Natural killer cell (primary cell): Measurements from ENCODE around the gene MCIDAS. TPM values are rescaled to one million over a fixed set of nuclear protein-coding genes. Genes with fewer than 3 reads are reported as not detected.

Experiments
- ATAC-seq, 3 donors: fragments of 150-1000 bp in 2 of 3; fragments of 200-7000 bp in 1 of 3; cut with Tn5 transposase; 1 replicate in 1 of 3; 2 replicates in 2 of 3; pipeline ENCODE4 v1.10.0; 2021; ENCODE audit warnings: mild to moderate bottlenecking in 2 of 3, moderate library complexity in 2 of 3
- DNase-seq, 2 donors: peaks; one replicate each; pipeline versions ENCODE4 v3.0.0 to v3.0.0-alpha.2; 2013 to 2021; ENCODE audit warnings: mixed read lengths in 1 of 2
- H3K27ac ChIP-seq: one replicate; pipeline ENCODE4 v1.5.1; 2013; ENCODE audit warnings: mild to moderate bottlenecking, low read length
- H3K27me3 ChIP-seq: one replicate; pipeline ENCODE4 v1.6.1; 2013; ENCODE audit warnings: low read length; ENCODE audit not compliant: control insufficient read depth, insufficient read depth
- H3K36me3 ChIP-seq: one replicate; pipeline ENCODE4 v1.6.1; 2013; ENCODE audit warnings: low read length; ENCODE audit not compliant: control insufficient read depth, insufficient read depth
- H3K4me1 ChIP-seq: one replicate; pipeline ENCODE4 v1.6.1; 2013; ENCODE audit warnings: low read length; ENCODE audit not compliant: control insufficient read depth, insufficient read depth
- H3K4me3 ChIP-seq: one replicate; pipeline ENCODE4 v1.5.1; 2013; ENCODE audit warnings: low read length
- H3K9me3 ChIP-seq: one replicate; pipeline ENCODE4 v1.6.1; 2013; ENCODE audit warnings: low read length; ENCODE audit not compliant: control insufficient read depth, insufficient read depth
- H3K27ac Mint-ChIP-seq, 2 donors: one replicate each; pipeline ENCODE4 v1.8.0; 2022; ENCODE audit warnings: mild to moderate bottlenecking in 2 of 2, mixed read lengths in 2 of 2, moderate library complexity in 1 of 2
- H3K27me3 Mint-ChIP-seq, 2 donors: one replicate each; pipeline ENCODE4 v1.8.0; 2022; ENCODE audit warnings: low read depth in 2 of 2, mixed read lengths in 2 of 2
- H3K36me3 Mint-ChIP-seq: one replicate; pipeline ENCODE4 v1.8.0; 2022; ENCODE audit warnings: mixed read lengths
- H3K4me1 Mint-ChIP-seq, 2 donors: one replicate each; pipeline ENCODE4 v1.8.0; 2022; ENCODE audit warnings: mixed read lengths in 2 of 2
- H3K4me3 Mint-ChIP-seq: one replicate; pipeline ENCODE4 v1.8.0; 2022; ENCODE audit warnings: mild to moderate bottlenecking, moderate library complexity, mixed read lengths
- H3K9me3 Mint-ChIP-seq, 2 donors: one replicate each; pipeline ENCODE4 v1.8.0; 2022; ENCODE audit warnings: mixed read lengths in 2 of 2
- CTCF ChIP-seq: fragments of 200-600 bp; IDR thresholded peaks from one replicate; pipeline ENCODE4 v1.8.0; 2022; ENCODE audit warnings: antibody characterized with exemption
- WGBS: methylation state at CpG from one replicate; pipeline ENCODE4 v1.1.7; 2013; ENCODE audit warnings: missing lambda C conversion rate; ENCODE audit not compliant: insufficient coverage; 5-methylcytosine and 5-hydroxymethylcytosine counted together
- intact Hi-C: fragments of 100-400 bp; cut with micrococcal nuclease; formaldehyde crosslinking; loops from one replicate; pipeline ENCODE4 v1.14.2; 2022
- total RNA-seq, 4 donors: library from RNA; stranded (reverse); fragments of 120-200 nt in 1 of 4; gene quantifications; one replicate each; pipeline versions ENCODE4 v1.2.3 to v1.2.4, GENCODE V29; 2013 to 2022

The MCIDAS gene
- total RNA-seq, 3 donors from 2014 or later (not counting 1 experiment from before 2014, with no cell fraction given): not detected

- no peak for ATAC-seq
- Histone ChIP-seq H3K9me3 (no peaks in the 10 kb centered on the region), H3K27me3 (peaks cover 69% of the 10 kb centered on the region), H3K4me1 (peaks cover 52% of the 10 kb centered on the region), H3K4me3 (no peak overlapping the region), H3K36me3 (no peaks in the 10 kb centered on the region), H3K27ac (no peak overlapping the region)
- TF ChIP-seq CTCF: no peak
- Mint-ChIP-seq H3K9me3 (no peaks in the 10 kb centered on the region), H3K27me3 (peaks cover 55 to 56% of the 10 kb centered on the region in 2 donors), H3K36me3 (no peaks in the 10 kb centered on the region), H3K4me3 (peak overlapping the region; percentile 82), H3K4me1 (peaks cover 37 to 38% of the 10 kb centered on the region in 2 donors), H3K27ac (no peak overlapping the region)
- intact Hi-C loops: no loop called here
- 3% methylated on average over 48 of the region's 48 CpGs for WGBS
- peak in 1 of 2 donors; percentile 55 for DNase-seq
Observed at GRCh38 chr5:55231029-55231918, 4.2 kb upstream of the MCIDAS start.

GRCh38 chr5:55230086-55230629 lies 3.0 kb upstream of the MCIDAS start:
- H3K4me3 ChIP-seq: no peak overlapping the region
- H3K4me3 Mint-ChIP-seq: no peak overlapping the region
- H3K27me3 ChIP-seq: peaks cover 81% of the 10 kb centered on the region
- H3K27ac ChIP-seq: no peak overlapping the region
- no peaks in the 10 kb centered on the region for H3K36me3 ChIP-seq
- H3K4me1 Mint-ChIP-seq: peaks cover 37 to 42% of the 10 kb centered on the region in 2 donors
- DNase-seq (no peak), ATAC-seq (no peak)
- no peak overlapping the region for H3K27ac Mint-ChIP-seq
- no peak for TF ChIP-seq CTCF
- H3K27me3 Mint-ChIP-seq: peaks cover 64 to 65% of the 10 kb centered on the region in 2 donors
- peaks cover 56% of the 10 kb centered on the region for H3K4me1 ChIP-seq
- 32% methylated on average over 7 of the region's 8 CpGs for WGBS
- no peaks in the 10 kb centered on the region for H3K9me3 Mint-ChIP-seq
- intact Hi-C loops: no loop called here
- H3K36me3 Mint-ChIP-seq: no peaks in the 10 kb centered on the region
- H3K9me3 ChIP-seq: no peaks in the 10 kb centered on the region

GRCh38 chr5:55227664-55228430 lies 732 bp upstream of the MCIDAS start:
- WGBS: 8% methylated on average over 29 of the region's 30 CpGs
- H3K4me3 Mint-ChIP-seq: peak overlapping the region; percentile 77
- no peak overlapping the region for H3K27ac Mint-ChIP-seq
- H3K36me3 Mint-ChIP-seq: no peaks in the 10 kb centered on the region
- Histone ChIP-seq H3K4me1 (peaks cover 50% of the 10 kb centered on the region), H3K4me3 (no peak overlapping the region), H3K27me3 (peaks cover 82% of the 10 kb centered on the region), H3K9me3 (no peaks in the 10 kb centered on the region), H3K36me3 (no peaks in the 10 kb centered on the region), H3K27ac (no peak overlapping the region)
- no peak for ATAC-seq
- no peak for TF ChIP-seq CTCF
- no peak for DNase-seq
- intact Hi-C loops: no loop called here
- H3K4me1 Mint-ChIP-seq: peaks cover 30 to 37% of the 10 kb centered on the region in 2 donors
- H3K9me3 Mint-ChIP-seq: no peaks in the 10 kb centered on the region
- peaks cover 77 to 87% of the 10 kb centered on the region in 2 donors for H3K27me3 Mint-ChIP-seq
